Small intestine (tissue), 7 donors: Measurements from ENCODE around the gene WDR1. TPM values are rescaled to one million over a fixed set of nuclear protein-coding genes. Genes with fewer than 3 reads are reported as not detected.

Experiments used
- DNase-seq, 2 donors: peaks; one replicate each; pipeline versions ENCODE4 v3.0.0 to v3.0.0-alpha.2; 2013
- FAIRE-seq: peaks from 2 replicates; lab custom pipeline; 2012; peaks lifted over from hg19 to GRCh38; lab: Jason Lieb, UNC
- H3K27ac ChIP-seq, 3 donors: one replicate each; pipeline ENCODE4 v1.5.1; 2013; ENCODE audit warnings: low read length in 2 of 3, mild to moderate bottlenecking in 2 of 3, control low read depth in 1 of 3, inconsistent platforms in 1 of 3, low read depth in 1 of 3, moderate library complexity in 1 of 3
- H3K27me3 ChIP-seq, 3 donors: one replicate each; pipeline ENCODE4 v1.6.1; 2013; ENCODE audit warnings: low read length in 3 of 3, inconsistent platforms in 1 of 3; ENCODE audit not compliant: control insufficient read depth in 3 of 3, insufficient read depth in 3 of 3
- H3K36me3 ChIP-seq, 3 donors: one replicate each; pipeline ENCODE4 v1.6.1; 2013; ENCODE audit warnings: low read length in 3 of 3, inconsistent platforms in 1 of 3, low read depth in 1 of 3, mild to moderate bottlenecking in 1 of 3, moderate library complexity in 1 of 3; ENCODE audit not compliant: control insufficient read depth in 3 of 3, insufficient read depth in 2 of 3
- H3K4me1 ChIP-seq, 3 donors: one replicate each; pipeline ENCODE4 v1.6.1; 2013; ENCODE audit warnings: low read length in 2 of 3, inconsistent platforms in 1 of 3, low read depth in 1 of 3, mild to moderate bottlenecking in 1 of 3, moderate library complexity in 1 of 3; ENCODE audit not compliant: control insufficient read depth in 3 of 3, insufficient read depth in 2 of 3
- H3K4me3 ChIP-seq, 3 donors: one replicate each; pipeline ENCODE4 v1.5.1; 2013; ENCODE audit warnings: low read length in 3 of 3, control low read depth in 1 of 3, inconsistent platforms in 1 of 3, low read depth in 1 of 3, mild to moderate bottlenecking in 1 of 3, moderate library complexity in 1 of 3
- H3K9me3 ChIP-seq, 2 donors: one replicate each; pipeline ENCODE4 v1.6.1; 2013; ENCODE audit warnings: low read depth in 1 of 2, low read length in 1 of 2; ENCODE audit not compliant: control insufficient read depth in 2 of 2, insufficient read depth in 1 of 2
- WGBS, 3 donors: extraction: QIAGEN DNeasy Blood & Tissue Kit; methylation state at CpG; one replicate each; pipeline ENCODE4 v1.1.7; 2013; 5-methylcytosine and 5-hydroxymethylcytosine counted together
- polyA plus RNA-seq, 4 donors: library from polyadenylated mRNA; stranded (reverse) in 3 of 4; unstranded in 1 of 4; fragments of 200-250 nt in 3 of 4; fragments of 120-200 nt in 1 of 4; gene quantifications; one replicate each; pipeline versions ENCODE4 v1.2.1 to v1.2.3, GENCODE V29; 2013
- donor health status: healthy with polysubstance abuse.
- donor health status: control.
- donor health status: control.
- donor health status: Bipolar disorder and iron deficiency.
- donor health status: healthy.

The WDR1 gene
- polyA plus RNA-seq, 4 donors = 147 to 196 (median 165) TPM

- Histone ChIP-seq H3K27ac (no peak overlapping the region), H3K9me3 (no peaks in the 10 kb centered on the region), H3K4me1 (no peaks in the 10 kb centered on the region), H3K36me3 (no peaks in the 10 kb centered on the region), H3K4me3 (no peak overlapping the region), H3K27me3 (peaks cover 0 to 4% (median 0%) of the 10 kb centered on the region in 3 donors)
- DNase-seq (no peak), FAIRE-seq (no peak)
Observed at GRCh38 chr4:10144479-10144878, 27.9 kb upstream of the WDR1 start.

DNA sequence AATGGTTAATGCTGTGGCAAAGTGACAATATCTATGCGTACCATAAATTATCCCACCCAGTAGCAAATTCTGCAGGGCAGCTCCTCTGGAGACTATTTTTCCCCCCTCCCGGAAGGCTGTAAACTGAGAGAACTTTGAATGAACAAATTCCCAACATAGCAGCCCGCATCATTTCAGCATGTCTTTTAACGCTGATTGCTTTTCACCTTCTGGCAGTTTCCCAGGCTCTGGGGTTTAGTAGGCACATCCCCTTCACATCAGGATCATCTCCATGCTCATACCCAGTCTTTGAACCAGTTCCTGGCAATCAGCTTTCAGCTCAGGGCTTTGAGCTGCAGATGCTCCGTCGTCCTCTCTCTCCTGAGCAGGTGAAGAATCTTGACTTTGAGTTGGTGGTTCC is 26.6 kb upstream of the WDR1 start:
- 85 to 95% (median 87%) methylated on average over 6 of the region's 6 CpGs for WGBS, 3 donors
- Histone ChIP-seq H3K9me3 (no peaks in the 10 kb centered on the region), H3K4me3 (no peak overlapping the region), H3K27ac (no peak overlapping the region), H3K27me3 (peaks cover 0 to 4% (median 0%) of the 10 kb centered on the region in 3 donors), H3K36me3 (no peaks in the 10 kb centered on the region), H3K4me1 (no peaks in the 10 kb centered on the region)
- FAIRE-seq (no peak), DNase-seq (no peak)

- H3K27me3 ChIP-seq = peaks cover 0 to 4% (median 0%) of the 10 kb centered on the region in 3 donors
- H3K27ac ChIP-seq = no peak overlapping the region
- FAIRE-seq (no peak), DNase-seq (no peak)
- no peak overlapping the region for H3K4me3 ChIP-seq
- H3K9me3 ChIP-seq = no peaks in the 10 kb centered on the region
- H3K4me1 ChIP-seq = no peaks in the 10 kb centered on the region
- WGBS, 3 donors = 65 to 78% (median 77%) methylated on average over 10 of the region's 10 CpGs
- no peaks in the 10 kb centered on the region for H3K36me3 ChIP-seq
Observed at GRCh38 chr4:10140866-10141759, 24.5 kb upstream of the WDR1 start.

GRCh38 chr4:10139518-10139917 is 22.9 kb upstream of the WDR1 start:
- Histone ChIP-seq H3K27ac (no peak overlapping the region), H3K27me3 (peaks cover 0 to 4% (median 0%) of the 10 kb centered on the region in 3 donors), H3K4me1 (no peaks in the 10 kb centered on the region), H3K4me3 (no peak overlapping the region), H3K36me3 (no peaks in the 10 kb centered on the region), H3K9me3 (peaks cover 0 to 4% of the 10 kb centered on the region in 2 donors)
- no peak for DNase-seq
- no peak for FAIRE-seq
- 75 to 79% (median 75%) methylated on average over 2 of the region's 2 CpGs for WGBS, 3 donors

GRCh38 chr4:10135260-10135659 is 18.7 kb upstream of the WDR1 start:
- DNase-seq (no peak), FAIRE-seq (no peak)
- WGBS, 3 donors = 30 to 44% (median 42%) methylated on average over 3 of the region's 3 CpGs
- no peak overlapping the region for H3K27ac ChIP-seq
- H3K9me3 ChIP-seq = peaks cover 0 to 4% of the 10 kb centered on the region in 2 donors
- no peaks in the 10 kb centered on the region for H3K27me3 ChIP-seq
- H3K36me3 ChIP-seq = no peaks in the 10 kb centered on the region
- no peaks in the 10 kb centered on the region for H3K4me1 ChIP-seq
- H3K4me3 ChIP-seq = no peak overlapping the region

DNA sequence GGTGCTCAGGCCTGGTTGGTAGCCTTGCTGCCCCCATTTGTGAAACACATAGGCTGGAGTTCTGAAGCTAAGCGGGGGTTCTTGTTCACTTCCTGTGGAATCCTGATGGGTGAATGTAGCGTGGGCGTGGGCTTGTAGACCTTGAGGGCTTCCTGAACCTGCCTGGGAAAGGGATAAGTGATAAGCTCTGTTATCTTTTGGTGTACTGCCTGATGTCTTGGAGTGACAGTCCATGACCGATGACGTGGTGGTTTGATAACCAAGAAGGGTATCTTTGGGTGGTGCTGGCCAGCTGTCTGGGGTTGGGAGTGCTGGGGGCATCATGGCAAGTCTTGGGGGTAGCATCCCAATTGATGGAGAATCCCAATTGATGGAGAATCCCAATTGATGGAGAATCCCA is 17.5 kb upstream of the WDR1 start:
- FAIRE-seq (no peak), DNase-seq (no peak)
- no peaks in the 10 kb centered on the region for H3K4me1 ChIP-seq
- WGBS, 3 donors = 85 to 91% (median 87%) methylated on average over 5 of the region's 5 CpGs
- H3K27ac ChIP-seq = no peak overlapping the region
- peaks cover 0 to 4% of the 10 kb centered on the region in 2 donors for H3K9me3 ChIP-seq
- H3K36me3 ChIP-seq = no peaks in the 10 kb centered on the region
- H3K4me3 ChIP-seq = no peak overlapping the region
- no peaks in the 10 kb centered on the region for H3K27me3 ChIP-seq

DNA sequence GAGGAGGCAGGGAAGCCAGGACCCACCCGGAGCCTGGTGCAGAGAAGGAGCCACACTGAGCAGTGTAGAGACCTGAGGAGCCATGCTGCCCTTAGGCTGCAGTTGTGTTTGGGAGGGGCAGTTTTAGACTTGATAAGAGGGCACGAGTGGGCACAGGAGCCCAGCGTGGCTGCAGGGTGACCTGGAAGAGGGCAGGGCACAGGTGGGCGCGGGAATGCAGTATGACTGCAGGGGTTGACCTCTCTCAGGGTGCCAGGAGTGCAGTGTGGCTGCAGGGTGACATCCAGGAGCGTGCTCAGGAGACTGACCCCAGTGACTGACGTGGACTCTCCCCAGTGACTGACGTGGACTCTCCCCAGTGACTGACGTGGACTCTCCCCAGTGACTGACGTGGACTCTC is 14.6 kb upstream of the WDR1 start:
- Histone ChIP-seq H3K27ac (no peak overlapping the region), H3K27me3 (no peaks in the 10 kb centered on the region), H3K4me1 (no peaks in the 10 kb centered on the region), H3K9me3 (peaks cover 0 to 4% of the 10 kb centered on the region in 2 donors), H3K4me3 (no peak overlapping the region), H3K36me3 (no peaks in the 10 kb centered on the region)
- FAIRE-seq (no peak), DNase-seq (no peak)
- 69 to 87% (median 80%) methylated on average over 8 to 10 of the region's 10 CpGs for WGBS, 3 donors

DNA sequence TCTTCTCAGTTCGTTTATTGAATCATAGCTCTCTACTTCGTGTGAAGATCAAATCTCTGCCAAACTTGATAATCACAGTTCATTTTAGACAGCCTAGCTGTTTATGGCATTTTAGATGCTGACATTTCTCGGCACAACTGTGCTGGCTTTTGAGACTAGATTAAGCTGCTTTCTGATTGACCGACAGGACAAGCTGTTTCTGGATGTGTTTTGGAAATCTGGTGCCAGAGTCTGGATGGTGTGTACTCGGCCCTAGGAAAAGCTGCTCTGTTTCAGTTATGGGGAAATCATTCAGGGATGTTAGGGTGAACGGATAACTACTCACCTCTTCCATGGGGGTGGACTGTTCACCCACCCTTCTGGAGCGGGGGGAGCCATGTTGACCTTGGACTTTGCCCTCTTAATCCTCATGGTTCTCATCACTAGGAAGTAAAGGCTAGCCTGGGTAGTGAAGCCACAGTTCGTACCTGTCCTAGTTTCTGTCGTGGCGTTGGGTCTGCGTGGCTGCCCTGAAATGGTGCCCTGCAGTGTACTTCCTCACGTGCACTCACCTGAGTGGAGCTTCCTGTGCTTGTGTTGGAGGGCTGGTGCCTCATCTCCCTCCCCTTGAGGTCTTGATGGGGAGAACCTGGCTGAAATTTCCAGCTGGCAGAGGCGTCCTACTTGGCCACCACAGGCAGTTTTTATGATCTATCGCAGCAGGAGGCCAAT is 13.7 kb upstream of the WDR1 start:
- no peak for FAIRE-seq
- no peak overlapping the region for H3K27ac ChIP-seq
- peaks cover 0 to 3% of the 10 kb centered on the region in 2 donors for H3K9me3 ChIP-seq
- H3K36me3 ChIP-seq = no peaks in the 10 kb centered on the region
- no peaks in the 10 kb centered on the region for H3K27me3 ChIP-seq
- WGBS, 3 donors = 62 to 71% (median 64%) methylated on average over 14 of the region's 14 CpGs
- H3K4me3 ChIP-seq = no peak overlapping the region
- no peaks in the 10 kb centered on the region for H3K4me1 ChIP-seq
- DNase-seq = no peak
